GM19025 (cell line): ENCODE results near the gene HOOK1.
A peak's percentile ranks its signal among the peaks of the same experiment; 100 is the strongest.

ENCODE experiments used
- ATAC-seq: cut with Tn5 transposase; IDR thresholded peaks from one replicate; pipeline ENCODE4 v1.9.1; 2021; ENCODE audit warnings: mild to moderate bottlenecking, low read depth, moderate library complexity; ENCODE audit not compliant: unreplicated experiment

The HOOK1 gene

DNA sequence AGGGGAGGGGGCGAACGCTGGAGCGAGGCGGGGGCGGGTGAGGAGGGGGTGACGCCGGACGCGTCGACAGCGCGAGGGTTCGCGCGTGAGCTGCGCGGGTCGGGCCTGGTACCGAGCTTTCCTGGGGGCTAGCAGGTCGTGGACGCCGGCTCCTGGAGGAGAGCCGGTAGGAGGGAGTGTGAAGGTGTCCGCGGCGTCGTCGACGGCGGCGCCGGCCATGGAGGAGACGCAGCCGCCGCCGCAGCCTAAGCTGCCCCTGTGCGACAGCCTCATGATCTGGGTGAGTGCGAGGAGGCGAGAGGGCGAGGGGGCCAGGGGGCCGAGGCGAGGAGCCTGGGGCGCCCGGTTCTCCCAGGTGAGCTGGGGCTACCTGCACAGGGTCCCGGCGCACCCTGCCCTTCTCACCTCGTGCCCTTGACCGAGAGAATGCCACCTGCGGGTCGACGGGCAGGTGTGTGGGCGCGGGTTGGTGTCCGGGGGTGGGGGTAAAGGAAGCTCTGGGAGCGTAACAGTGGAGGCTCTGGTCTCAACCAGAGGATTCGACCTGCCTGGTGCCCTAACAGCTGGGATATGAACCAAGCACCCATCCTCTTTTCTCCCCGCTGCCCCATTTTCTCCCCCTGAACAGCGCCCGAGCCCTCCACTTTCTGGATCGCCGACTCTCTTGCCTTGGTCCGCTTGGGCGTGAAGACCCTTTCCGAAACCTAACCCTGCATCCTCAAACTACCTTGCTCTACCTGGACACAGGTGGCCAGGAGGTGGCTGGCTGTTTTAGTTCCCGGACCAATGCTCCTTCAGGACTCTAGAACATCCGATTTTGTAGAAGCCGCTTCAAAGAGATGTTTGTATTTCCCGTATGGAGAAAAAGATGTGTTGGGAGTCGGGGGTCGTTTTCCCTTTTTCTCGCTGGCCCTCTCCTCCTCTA lies at the start of gene HOOK1:
Gene HOOK1, plus strand, starts transcription at position 49 of the 925 bp plus-strand sequence. Its CDS starts 169 bp downstream, at position 218.
- ATAC-seq, result no peak

DNA sequence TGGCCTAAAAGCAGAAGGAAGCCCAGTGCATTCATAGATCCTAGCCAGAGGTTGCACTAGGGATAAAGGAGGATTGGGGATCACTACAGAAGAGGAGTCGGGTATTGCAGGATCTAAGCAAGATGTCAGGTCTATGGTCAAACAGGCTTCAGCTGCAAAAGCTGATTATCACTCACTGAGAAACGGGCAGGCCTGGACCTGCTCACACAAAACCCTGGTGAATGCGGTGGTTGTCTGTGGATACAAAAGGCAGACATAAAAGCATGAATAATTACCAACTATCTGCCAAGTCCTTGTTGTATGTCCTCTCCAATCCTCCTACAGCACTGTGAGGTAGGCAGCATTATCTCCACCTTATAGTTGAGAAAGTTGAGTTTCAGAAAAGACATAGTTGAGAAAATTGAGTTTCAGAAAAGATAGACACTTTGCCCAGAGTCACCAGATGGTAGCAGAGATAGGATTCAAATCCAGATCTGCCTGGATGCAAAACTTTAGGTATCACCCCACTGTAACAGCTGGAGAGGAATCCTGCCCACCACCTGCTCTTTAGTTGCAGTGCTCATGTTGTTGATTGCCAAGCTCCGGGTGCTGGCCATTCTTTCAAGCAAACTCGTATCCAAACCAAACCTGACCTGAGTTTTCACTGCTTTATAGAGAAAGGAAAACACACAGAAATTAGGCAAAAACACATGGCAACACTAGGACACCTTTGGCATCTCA lies 49.6 kb upstream of the HOOK1 start:
- ATAC-seq, result no peak

DNA sequence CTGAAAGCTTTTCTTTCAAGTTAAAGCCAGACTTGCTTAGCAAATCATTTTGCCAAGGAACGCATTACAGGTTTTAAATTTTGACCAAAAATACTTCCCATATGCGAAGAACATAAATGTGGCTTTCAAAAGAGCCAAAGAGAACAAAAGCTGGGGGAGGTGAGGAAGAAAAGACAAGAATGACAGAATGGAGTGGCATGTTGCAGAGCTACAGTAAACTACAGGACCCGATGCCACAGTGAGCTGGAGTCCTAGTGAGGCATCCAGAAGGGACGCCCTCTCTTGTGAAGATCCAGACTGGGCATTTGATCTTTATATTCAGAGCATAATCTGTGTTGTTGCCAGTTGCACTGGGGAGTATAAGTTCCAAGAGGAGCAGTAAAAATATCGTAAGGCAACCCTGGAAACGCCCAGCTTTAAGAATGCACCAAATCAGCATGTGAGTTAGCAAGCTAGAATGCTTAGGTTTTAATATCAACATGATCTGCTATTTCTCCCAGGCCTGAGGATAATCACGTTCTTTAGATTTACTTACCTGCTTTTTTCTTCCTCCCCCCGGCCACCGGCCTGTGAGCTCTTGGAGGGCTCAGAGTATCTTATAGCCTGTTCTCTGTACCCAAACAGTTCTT lies 48.4 kb upstream of the HOOK1 start:
- no peak for ATAC-seq

DNA sequence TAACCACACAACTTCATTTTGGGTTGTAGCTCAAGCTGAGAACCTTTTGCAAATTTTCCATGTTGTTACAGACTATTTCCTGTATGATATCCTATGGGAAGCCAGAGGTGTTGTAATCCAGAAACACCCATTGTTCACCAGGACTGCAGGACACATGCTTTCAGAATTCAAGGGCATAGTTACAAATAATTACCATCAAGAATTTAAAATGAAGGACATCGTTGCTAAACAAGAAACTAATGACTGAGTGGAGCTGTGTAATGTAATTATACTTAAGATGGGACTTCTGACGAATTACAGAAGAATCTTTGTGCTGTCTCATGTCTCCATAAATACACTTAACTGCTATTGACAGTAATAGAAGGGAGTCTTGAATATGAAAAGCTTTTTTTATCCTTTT lies 47.6 kb upstream of the HOOK1 start:
- ATAC-seq, result no peak

DNA sequence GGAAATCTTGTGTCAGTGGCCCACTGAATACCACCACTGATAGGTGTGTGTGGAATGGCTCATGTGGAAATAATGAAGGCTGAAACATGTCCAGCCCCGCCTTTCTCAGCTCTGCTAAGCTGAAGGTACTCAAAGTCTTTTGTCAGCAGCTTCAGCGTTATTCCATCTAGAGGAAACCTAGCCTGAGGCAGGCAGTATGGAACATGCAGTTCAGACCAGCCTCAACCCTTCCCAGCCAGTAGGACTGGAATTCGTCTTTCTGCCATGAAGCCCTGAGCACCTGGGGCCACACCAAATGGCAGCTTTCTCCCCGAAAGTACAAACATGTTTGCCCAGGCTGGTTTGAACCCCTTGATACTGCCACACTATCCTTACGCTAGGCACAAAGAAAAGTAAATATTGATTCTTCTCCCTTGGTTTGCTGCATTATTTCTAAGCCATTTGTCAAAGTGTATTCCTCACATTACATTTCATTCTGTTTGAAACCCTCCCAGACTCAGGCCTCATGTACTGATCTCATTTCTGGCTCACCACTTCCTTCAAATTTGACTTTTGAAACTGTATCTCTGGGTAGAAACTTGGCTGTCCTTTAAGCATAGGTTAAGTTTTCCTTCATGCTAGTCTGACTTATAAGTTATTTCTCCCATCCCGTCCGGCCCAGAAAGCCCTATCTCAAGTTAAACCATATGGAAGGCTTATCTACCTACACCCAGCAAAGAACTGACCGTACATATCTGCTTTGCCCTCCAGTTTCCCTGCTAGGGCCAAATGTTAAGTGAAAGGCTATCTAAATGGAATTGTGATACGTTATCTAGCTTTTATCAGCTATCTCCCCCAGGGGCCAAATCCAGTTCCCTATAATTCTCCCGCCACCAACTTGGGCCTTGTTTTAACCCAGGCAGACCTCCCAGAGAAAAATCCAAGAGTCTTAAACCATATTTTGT lies 45.7 kb upstream of the HOOK1 start:
- ATAC-seq, result no peak

DNA sequence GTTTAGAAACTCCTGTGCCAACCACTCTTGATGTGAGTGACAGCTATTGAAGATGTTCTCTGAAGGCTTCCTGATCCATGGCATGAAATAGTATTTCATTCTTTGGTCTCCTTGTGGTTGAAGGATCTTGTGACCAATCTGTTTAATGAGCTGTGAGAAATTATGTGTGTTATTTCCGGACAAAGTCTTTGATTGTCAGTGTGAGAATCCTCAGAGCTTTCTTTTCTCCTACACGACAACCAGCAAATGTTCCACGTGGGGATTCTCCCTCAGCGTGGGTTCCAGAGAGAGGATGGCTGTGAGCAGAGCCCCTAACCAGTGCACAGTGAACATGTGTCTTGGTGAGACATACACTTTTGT lies 45.0 kb upstream of the HOOK1 start:
- no peak for ATAC-seq

DNA sequence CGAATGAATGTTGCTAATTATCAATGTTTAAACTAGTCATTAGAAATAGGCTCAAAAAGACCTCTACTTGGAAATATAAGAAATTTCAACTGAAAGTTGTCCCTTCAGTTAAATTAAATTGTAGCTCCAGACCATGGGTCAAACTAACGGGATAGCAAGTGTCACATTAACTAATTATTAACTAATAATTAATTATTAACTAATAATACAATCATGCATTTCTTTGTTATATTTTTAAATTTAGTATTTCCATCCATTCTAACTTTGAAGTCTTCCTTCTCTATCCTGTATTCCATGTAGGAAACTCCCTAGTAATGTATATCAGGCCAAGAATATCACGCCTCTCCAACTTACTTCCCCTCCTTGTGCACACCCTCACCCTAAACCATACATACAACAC lies 43.4 kb upstream of the HOOK1 start:
- no peak for ATAC-seq

DNA sequence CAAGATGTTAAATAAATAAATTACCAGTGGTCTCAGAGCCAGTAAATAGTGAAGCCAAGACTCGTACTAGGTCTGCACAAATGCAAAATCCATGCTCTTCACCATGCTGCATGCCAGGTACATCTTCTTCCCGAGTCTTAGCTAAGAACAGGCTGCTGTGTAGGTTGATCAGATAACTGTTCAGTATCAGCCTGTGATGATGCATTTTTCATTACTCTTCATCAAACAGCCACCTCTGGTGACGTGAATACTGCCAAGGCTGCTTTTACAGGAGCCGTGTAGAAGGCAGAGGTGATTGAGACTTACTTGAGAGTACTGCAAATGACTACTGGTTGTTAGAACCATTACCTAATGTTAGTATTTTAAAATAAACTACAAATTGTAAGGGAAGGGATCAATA lies 39.3 kb upstream of the HOOK1 start:
- no peak for ATAC-seq

DNA sequence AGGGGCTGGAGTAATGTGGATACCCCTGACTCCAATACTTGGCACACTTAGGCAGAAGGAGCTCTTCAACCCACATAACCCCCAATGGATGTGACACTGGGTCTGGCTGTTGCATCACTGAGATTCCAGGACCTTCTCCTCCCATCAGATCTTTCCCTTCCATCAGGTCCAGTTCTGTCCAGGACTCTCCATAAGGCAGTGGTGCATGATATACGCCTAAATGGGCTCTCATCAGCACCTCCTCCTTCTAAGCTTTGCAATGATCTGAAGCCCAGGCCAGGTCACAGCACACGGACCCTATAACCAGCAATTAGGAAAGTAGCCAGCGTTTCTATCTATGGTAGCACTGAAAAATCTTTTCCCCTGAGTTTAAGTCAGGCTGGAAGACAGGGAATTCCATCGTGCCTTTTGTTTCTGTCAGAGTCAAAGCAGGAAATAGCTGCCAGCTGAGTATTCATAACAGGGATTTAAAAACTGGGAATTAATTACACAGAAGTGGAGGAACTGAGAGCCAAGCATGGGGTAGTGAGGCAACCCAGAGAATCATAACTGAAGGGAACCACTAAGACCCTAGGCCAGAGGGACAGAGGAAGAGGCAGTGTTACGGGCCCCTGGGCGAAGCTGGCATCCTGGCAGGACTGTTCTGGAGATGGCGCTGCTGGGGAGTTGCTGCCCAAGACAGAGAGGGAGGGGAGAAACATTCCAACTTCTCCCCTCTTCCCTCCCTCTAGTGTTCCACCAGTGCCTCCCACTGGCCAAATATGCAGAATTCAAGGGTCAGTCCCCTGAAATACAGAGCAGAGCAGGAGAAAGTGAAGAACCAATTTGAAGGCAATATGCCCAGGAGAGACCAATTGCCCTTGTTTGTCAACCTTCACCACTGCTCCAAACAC lies 37.5 kb upstream of the HOOK1 start:
- no peak for ATAC-seq

DNA sequence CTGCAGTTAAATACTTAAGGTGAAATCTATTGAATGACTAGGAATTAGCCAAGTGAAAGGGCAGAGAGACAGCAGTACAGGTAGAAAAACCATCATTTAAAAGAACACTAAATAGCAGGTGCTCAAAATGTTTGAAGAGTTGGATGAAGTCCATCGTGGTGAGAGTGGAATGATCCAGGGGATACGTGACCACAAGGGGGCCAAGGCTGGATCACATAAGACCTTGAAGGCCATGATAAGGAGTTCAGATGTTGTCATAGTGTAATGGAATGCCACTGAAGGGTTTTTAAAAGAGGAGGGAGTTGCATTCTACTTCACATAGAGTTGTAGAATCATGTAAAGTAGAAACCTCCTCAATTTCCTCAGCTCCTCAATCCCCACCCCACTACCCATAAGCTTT lies 34.8 kb upstream of the HOOK1 start:
- ATAC-seq, result no peak

DNA sequence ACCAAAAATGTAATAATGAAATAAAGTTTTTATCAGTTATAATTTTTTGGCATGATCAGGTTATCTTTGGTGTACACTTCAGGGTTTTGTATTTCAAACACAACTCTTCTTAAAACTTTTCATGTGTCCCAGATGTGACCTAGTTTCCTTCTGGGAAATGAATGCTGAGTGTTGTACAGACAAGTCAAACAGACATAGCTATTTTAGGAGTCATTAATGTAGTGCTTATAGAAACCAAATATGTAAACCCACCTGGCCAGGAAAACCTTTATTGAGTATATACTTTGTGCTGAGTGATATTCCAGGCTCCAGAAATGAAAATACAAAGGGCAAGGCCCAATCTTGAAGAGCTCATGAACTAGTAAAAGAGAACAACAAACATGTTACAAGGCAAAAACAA lies 25.9 kb upstream of the HOOK1 start:
- ATAC-seq, result no peak

DNA sequence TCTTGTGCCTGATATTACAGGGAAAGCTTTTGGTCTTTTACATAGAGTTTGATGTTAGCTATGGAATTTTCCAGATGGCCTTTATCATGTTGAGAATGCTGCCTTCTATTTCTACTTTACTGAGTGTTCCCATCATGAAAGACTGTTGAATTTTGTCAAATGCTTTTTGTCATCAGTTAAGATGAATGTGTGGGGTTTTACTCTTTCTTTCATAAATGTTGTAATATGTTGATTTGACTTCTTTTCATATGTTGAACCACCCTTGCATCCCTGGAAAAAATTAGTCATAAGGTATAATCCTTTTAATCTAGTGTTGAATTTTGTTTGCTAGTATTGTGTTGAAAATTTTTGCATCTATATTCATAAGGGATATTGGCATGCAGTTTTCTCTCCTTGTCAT lies 16.1 kb upstream of the HOOK1 start:
- no peak for ATAC-seq

DNA sequence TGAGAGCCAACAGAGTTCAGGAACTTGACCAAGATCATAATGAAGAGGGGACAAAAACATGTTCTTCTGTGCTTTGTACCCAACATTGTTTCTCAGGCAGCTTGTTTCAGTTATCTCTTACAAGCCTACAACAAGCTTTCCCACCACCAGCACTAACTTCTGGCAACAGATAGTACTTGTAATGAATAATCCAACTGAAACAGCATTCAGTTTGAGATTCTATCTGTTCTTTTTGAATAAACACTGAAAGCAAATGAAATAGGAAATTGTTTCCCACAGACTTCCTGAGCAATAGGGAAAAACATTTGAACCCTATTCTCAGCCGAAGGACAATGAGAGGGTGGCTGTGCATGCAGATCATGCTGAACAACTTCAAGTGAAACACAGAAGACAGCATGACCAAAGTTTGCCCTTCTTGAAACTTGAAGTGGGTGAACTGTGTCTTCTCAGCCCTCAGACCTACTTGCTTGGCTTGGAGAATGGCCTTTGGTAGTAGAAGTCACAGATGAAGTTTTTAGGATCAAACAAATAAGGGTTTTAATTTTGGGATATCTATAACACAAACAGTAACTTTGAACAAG lies 11.2 kb upstream of the HOOK1 start:
- ATAC-seq, result no peak

DNA sequence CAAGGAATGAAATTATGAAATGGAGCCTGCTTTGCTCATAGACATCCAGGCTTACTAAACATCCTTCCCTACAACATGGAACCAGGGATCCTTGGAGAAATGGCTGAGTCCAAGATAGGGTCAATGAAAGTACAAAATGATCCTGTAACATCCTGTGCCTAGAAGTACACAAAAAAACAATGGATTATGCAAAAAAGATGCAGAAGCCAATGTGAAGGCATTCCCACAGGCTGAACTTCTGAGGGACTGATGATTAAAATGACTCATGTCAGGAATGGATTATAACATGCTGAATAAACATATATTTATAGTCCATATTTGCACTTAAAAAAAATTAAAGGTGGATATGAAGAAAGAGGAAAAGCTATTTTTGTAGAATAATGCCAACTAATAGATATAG lies 10.4 kb upstream of the HOOK1 start:
- ATAC-seq, result no peak

DNA sequence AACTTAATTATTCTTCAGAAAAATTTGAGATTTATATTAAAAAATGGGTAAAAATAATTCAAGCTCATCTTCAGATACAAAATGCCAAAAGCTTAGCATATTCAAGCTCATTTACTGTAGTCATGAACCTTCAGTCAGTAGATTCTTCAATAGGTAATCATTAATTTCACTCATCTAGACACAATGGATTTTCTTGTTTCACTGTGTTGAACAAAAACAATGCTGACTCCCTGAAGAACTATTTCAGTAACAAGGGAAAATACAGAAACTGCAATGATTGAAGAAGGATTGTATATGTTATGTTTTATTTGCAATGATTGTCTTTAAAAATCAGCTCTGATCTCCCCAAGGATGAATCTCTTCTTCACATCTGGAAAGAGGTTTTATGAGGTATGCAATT lies 9.2 kb upstream of the HOOK1 start:
- no peak for ATAC-seq

DNA sequence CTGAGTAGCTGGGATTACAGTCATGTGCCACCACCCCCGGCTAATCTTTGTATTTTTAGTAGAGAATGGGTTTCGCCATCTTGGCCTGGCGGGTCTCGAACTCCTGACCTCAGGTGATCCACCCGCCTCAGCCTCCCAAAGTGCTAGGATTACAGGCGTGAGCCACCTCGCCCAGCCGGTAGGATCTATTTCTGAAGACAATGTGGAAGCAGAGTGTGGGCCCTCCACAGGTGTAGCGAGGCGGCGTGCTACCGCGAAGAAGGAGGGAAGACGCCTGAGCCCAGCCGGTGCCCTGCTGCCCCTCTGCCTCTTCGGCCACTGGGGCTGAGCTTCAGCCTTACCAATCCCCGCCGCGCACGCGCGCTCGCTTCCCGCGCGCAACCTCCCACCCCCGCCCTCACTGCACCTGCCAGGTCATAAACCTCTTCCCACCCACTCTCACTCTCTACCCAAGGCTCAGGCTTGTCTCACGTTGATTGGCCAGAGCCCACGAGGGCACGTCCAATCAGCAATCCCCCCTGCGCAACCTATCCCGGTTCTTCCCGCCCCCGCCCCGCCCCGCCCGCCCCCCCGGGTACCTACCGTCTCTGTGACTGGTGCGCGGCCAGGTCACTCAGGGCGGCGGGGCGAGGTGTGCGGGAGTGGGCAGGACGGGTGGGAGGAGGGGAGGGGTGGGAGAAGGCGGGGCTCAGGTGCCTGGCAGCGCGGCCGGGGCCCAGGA lies 409 bp upstream of the HOOK1 start:
- ATAC-seq, result peak; percentile 98

DNA sequence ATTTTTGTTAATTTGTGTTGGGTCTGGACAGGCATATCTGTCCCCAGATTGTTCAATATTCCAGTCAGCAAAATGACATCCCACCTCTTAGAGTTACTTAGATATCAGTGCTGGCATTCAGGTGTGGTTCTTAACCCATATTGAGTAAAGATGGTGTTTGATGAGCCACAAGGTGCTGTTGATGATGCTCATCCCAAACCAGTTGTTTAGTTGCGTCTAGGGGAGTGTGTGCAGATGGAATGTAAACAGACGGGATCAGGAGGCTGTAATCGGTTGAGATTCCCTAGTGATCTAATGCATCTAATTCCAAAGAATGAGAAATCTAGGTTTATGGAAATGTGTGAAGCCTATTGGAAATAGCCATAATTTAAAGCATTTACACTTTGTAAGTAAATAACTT lies 1.1 kb downstream of the HOOK1 start:
- ATAC-seq, result no peak

DNA sequence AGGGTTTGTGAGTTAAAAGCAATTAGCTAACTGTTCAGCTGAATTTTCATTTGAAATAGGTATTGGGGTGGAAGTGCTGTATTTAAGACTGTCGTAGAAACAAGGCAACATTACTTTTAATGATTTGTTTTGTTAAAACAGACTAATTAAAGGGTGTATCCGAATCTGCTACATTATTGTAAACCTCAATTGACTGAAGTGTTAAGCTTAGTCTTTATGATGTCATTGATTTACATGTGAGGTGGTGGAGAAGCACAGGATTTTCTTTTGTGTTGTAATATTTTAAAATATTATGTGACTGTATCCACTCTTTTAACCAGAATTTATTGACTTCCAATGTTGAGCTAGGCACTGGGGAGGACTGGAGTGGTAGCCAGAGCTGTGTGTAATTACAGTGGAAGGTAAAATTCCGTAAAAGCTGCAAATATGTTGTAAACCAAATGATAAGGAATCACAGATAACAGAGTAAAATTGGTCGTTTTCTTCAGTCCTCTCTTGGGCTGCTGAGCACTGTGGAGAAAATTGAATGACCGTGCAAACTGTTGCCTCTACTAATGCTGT lies 1.6 kb downstream of the HOOK1 start:
- ATAC-seq, result no peak
